Glutamatergic neuron (in vitro differentiated cells): ENCODE measurements around the gene CEP112. TPM values are rescaled to one million over a fixed set of nuclear protein-coding genes. Genes with fewer than 3 reads are reported as not detected.

Experiments
- DNase-seq: peaks from one replicate; pipeline ENCODE4 v3.0.0; 2022
- H3K27ac Mint-ChIP-seq: one replicate; pipeline ENCODE4 v1.8.0; 2020; ENCODE audit warnings: mild to moderate bottlenecking, mixed read lengths, inconsistent platforms; ENCODE audit not compliant: unreplicated experiment
- H3K27me3 Mint-ChIP-seq: one replicate; pipeline ENCODE4 v1.8.0; 2020; ENCODE audit warnings: mild to moderate bottlenecking, moderate library complexity, mixed read lengths, inconsistent platforms; ENCODE audit not compliant: unreplicated experiment
- H3K36me3 Mint-ChIP-seq: one replicate; pipeline ENCODE4 v1.8.0; 2020; ENCODE audit warnings: mild to moderate bottlenecking, mixed read lengths, inconsistent platforms; ENCODE audit not compliant: unreplicated experiment
- H3K4me1 Mint-ChIP-seq: one replicate; pipeline ENCODE4 v1.8.0; 2020; ENCODE audit warnings: mild to moderate bottlenecking, low read depth, mixed read lengths, inconsistent platforms; ENCODE audit not compliant: unreplicated experiment
- H3K4me3 Mint-ChIP-seq: one replicate; pipeline ENCODE4 v1.8.0; 2020; ENCODE audit warnings: mild to moderate bottlenecking, mixed read lengths, inconsistent platforms; ENCODE audit not compliant: unreplicated experiment
- H3K9me3 Mint-ChIP-seq: one replicate; pipeline ENCODE4 v1.8.0; 2020; ENCODE audit warnings: mild to moderate bottlenecking, moderate library complexity, mixed read lengths, inconsistent platforms; ENCODE audit not compliant: unreplicated experiment
- CTCF ChIP-seq: fragments of 200-600 bp; sonication (generic); IDR thresholded peaks from one replicate; pipeline ENCODE4 v1.5.0; 2021; ENCODE audit not compliant: partially characterized antibody, unreplicated experiment
- long read RNA-seq: library from polyadenylated mRNA; unstranded; transcript quantifications from one replicate; pipeline ENCODE4 v2.0.0, GENCODE V29; 2020; ENCODE audit not compliant: unreplicated experiment
- total RNA-seq: library from RNA; stranded (reverse); fragmentation: NEBNext Ultra II Directional; extraction: Animal tissue kit (Norgen Biotek cat#: 25700); gene quantifications from one replicate; pipeline ENCODE4 v1.2.1, GENCODE V29; 2021; ENCODE audit not compliant: unreplicated experiment

Gene CEP112
- total RNA-seq = 8.5 TPM
- long read RNA-seq, partial matches to known transcripts = 2 of 5 reads
- long read RNA-seq, other reads (novel, unspliced or antisense) = 3 of 5 reads

- H3K4me3 Mint-ChIP-seq = peak within 1 kb of the TSS; percentile 78
- peaks cover 2% of the 10 kb centered on the region for H3K27me3 Mint-ChIP-seq
- no peaks in the 10 kb centered on the region for H3K36me3 Mint-ChIP-seq
- peak; percentile 94 for DNase-seq
- no peaks in the 10 kb centered on the region for H3K9me3 Mint-ChIP-seq
- H3K27ac Mint-ChIP-seq = no peak within 1 kb of the TSS
- TF ChIP-seq CTCF = no peak
- peaks cover 6% of the 10 kb centered on the region for H3K4me1 Mint-ChIP-seq
These were observed at the start of gene CEP112 for GRCh38 chr17:66191593-66192377. Gene CEP112, minus strand, starts transcription at chr17:66192133.

- Mint-ChIP-seq H3K27me3 (no peaks in the 10 kb centered on the region), H3K9me3 (no peaks in the 10 kb centered on the region), H3K4me1 (no peaks in the 10 kb centered on the region), H3K36me3 (no peaks in the 10 kb centered on the region), H3K27ac (no peak overlapping the region), H3K4me3 (no peak overlapping the region)
- TF ChIP-seq CTCF = no peak
- DNase-seq = no peak
These were observed 48.7 kb upstream of the CEP112 start for GRCh38 chr17:66240630-66241029.

- Mint-ChIP-seq H3K27me3 (no peaks in the 10 kb centered on the region), H3K36me3 (no peaks in the 10 kb centered on the region), H3K4me3 (no peak overlapping the region), H3K9me3 (no peaks in the 10 kb centered on the region), H3K27ac (no peak overlapping the region), H3K4me1 (no peaks in the 10 kb centered on the region)
- no peak for DNase-seq
- TF ChIP-seq CTCF = no peak
These were observed 48.1 kb upstream of the CEP112 start for GRCh38 chr17:66240013-66240412.

GRCh38 chr17:66235377-66235994 lies 43.6 kb upstream of the CEP112 start:
- Mint-ChIP-seq H3K4me3 (no peak overlapping the region), H3K36me3 (no peaks in the 10 kb centered on the region), H3K9me3 (no peaks in the 10 kb centered on the region), H3K27me3 (no peaks in the 10 kb centered on the region), H3K4me1 (no peaks in the 10 kb centered on the region), H3K27ac (no peak overlapping the region)
- TF ChIP-seq CTCF = no peak
- no peak for DNase-seq

- no peak overlapping the region for H3K27ac Mint-ChIP-seq
- no peak for DNase-seq
- no peaks in the 10 kb centered on the region for H3K9me3 Mint-ChIP-seq
- H3K36me3 Mint-ChIP-seq = no peaks in the 10 kb centered on the region
- no peak overlapping the region for H3K4me3 Mint-ChIP-seq
- no peak for TF ChIP-seq CTCF
- H3K4me1 Mint-ChIP-seq = no peaks in the 10 kb centered on the region
- H3K27me3 Mint-ChIP-seq = no peaks in the 10 kb centered on the region
These were observed 42.7 kb upstream of the CEP112 start for GRCh38 chr17:66234611-66235010.
